SK-N-MC (cell line): ENCODE measurements around the gene SULT2B1.

Source experiments
- DNase-seq: peaks from one replicate; pipeline ENCODE4 v3.0.0-alpha.2; 2011; ENCODE audit warnings: low read depth, low spot score
- H3K27ac ChIP-seq: fragments of 200-600 bp; sonication (generic); 2 replicates; pipeline ENCODE4 v1.5.1; 2016; ENCODE audit warnings: mixed run types
- H3K36me3 ChIP-seq: fragments of 200-600 bp; sonication (generic); 2 replicates; pipeline ENCODE4 v1.6.1; 2017; ENCODE audit warnings: antibody characterized with exemption, low read length, mixed read lengths; ENCODE audit not compliant: insufficient read depth
- H3K4me3 ChIP-seq: fragments of 200-600 bp; sonication (generic); 2 replicates; pipeline ENCODE4 v1.5.1; 2016
- H3K9ac ChIP-seq: fragments of 200-600 bp; sonication (generic); 2 replicates; pipeline ENCODE4 v1.8.0; 2017; ENCODE audit warnings: mixed run types, mixed read lengths; ENCODE audit not compliant: insufficient read length
- H3K9me3 ChIP-seq: fragments of 200-600 bp; sonication (generic); 2 replicates; pipeline ENCODE4 v1.6.1; 2017; ENCODE audit warnings: low read depth, mild to moderate bottlenecking, antibody characterized with exemption, low read length, moderate library complexity, mixed read lengths
- EZH2 ChIP-seq: fragments of 200-600 bp; sonication (generic); IDR thresholded peaks from one replicate; pipeline ENCODE4 v1.6.1; 2017; ENCODE audit warnings: antibody characterized with exemption
- FOXP2 ChIP-seq: optimal IDR thresholded peaks from 2 replicates; pipeline ENCODE3; 2011; ENCODE audit warnings: mild to moderate bottlenecking, moderate library complexity; ENCODE audit not compliant: insufficient read depth; ENCODE audit errors: extremely low read length, control extremely low read depth
- POLR2AphosphoS5 ChIP-seq: IDR thresholded peaks from 2 replicates; pipeline ENCODE4 v1.6.1; 2012; ENCODE audit warnings: mild to moderate bottlenecking, low read depth, low read length, borderline replicate concordance

The SULT2B1 gene

DNA sequence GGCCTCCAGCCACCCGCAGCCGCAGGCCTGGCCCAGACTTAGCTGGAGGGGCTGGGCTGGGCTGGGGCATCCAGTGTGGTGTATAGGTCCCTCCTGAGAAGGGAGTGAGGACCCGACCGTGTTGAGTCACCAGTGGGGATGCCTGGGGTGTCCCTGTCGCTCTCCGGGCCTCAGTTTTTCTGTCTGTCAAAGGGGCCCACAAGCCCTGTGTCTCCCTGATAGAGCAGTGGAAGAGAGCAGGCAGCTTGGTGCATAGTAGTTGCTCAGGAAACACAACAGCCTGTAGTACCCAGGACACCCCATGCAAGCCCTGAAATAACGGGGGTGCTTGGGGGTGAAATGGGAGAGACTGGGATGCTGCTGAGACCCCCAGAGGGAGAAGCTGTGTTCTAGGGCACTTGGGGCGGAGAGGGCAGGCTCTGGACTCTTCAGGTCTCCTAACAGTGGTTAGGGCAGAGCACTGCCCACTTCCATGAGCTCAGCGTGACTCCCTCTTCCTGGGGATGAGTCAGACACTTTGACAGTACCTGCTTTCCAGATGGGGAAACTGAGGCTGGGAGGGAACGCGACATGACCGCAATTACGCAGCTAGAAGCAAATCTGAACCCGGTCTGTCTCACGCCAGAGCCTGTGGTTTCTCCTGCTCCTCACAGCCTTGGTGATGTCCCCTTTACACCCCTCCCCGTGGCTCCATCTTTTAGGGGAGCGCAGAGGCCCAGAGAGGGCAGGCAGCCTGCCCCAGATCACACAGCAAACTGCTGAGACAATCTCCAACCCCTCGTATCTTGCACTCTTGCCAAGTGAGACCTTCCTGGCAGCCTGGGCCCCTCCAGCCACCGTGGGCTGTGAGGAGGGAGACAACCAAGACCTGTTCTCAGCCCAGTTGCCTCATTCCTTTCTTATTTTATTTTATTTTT lies 692 bp downstream of the SULT2B1 start:
- H3K9me3 ChIP-seq: no peaks in the 10 kb centered on the region
- H3K4me3 ChIP-seq: no peak overlapping the region
- H3K27ac ChIP-seq: no peak overlapping the region
- H3K9ac ChIP-seq: no peak overlapping the region
- TF ChIP-seq EZH2 (no peak), FOXP2 (no peak), POLR2AphosphoS5 (no peak)
- H3K36me3 ChIP-seq: no peaks in the 10 kb centered on the region
- no peak for DNase-seq

GRCh38 chr19:48553676-48554384 lies 1.9 kb downstream of the SULT2B1 start:
- H3K4me3 ChIP-seq: no peak overlapping the region
- H3K9me3 ChIP-seq: no peaks in the 10 kb centered on the region
- H3K9ac ChIP-seq: no peak overlapping the region
- no peak overlapping the region for H3K27ac ChIP-seq
- no peaks in the 10 kb centered on the region for H3K36me3 ChIP-seq
- TF ChIP-seq EZH2 (no peak), FOXP2 (no peak), POLR2AphosphoS5 (no peak)
- no peak for DNase-seq

DNA sequence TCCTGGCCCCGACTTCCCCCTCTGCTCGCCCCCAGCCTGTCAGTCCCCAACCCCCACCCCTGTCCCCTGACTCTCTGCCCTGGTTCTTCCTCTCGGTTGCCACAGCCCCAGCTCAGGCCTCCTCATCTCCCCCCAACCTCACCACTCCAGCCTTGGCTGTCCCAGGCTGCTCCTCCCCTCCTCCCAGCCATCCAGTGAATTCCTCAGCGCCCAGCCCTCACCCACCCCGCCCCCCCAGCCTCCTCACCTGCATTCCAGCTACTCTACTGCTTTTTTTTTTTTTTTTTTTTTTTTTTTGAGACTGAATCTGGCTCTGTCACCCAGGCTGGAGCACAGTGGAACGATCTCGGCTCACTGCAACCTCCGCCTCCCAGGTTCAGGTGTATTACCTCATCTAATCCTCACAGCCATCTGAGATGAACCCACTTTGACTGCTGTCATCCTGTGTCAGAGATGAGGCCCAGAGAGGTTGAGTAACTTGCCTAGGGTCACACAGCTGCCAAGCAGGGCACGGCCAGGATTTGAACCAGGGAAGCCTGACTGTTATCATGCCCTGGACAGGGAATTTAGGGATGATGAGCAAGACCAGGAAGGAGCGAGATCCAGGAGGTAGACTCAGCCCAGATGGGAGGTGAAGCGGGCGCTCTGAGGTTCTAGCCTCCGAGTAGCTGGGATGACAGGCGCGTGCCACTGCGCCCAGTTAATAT lies 2.6 kb downstream of the SULT2B1 start:
- Histone ChIP-seq H3K9ac (no peak overlapping the region), H3K4me3 (no peak overlapping the region), H3K9me3 (no peaks in the 10 kb centered on the region), H3K27ac (no peak overlapping the region), H3K36me3 (no peaks in the 10 kb centered on the region)
- no peak for DNase-seq
- TF ChIP-seq POLR2AphosphoS5 (no peak), EZH2 (no peak), FOXP2 (no peak)

DNA sequence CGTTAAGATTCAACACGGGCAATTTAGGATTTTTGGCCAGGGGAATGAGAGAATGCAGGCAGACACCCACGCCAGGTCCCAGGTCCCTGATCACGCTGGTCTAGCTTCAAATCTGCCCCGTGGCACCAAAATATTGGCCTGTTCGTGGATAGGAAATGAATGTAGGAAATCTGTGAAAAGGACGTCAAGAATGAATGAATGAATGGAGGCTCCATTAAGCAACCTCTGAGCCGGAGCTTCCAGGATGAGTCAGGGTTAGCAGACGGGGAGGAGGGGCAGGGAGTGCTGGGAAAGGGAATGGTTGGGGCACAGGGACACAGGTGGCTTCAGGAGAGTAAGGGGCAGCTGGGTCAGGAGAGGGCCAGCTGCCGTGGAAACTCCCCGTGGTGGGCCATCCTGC lies 4.2 kb downstream of the SULT2B1 start:
- no peaks in the 10 kb centered on the region for H3K9me3 ChIP-seq
- no peak for DNase-seq

GRCh38 chr19:48556825-48557224 lies 4.9 kb downstream of the SULT2B1 start:
- no peak overlapping the region for H3K9ac ChIP-seq
- H3K36me3 ChIP-seq: no peaks in the 10 kb centered on the region
- no peak overlapping the region for H3K4me3 ChIP-seq
- no peaks in the 10 kb centered on the region for H3K9me3 ChIP-seq
- no peak for TF ChIP-seq POLR2AphosphoS5
- no peak for TF ChIP-seq EZH2
- no peak for TF ChIP-seq FOXP2
- no peak overlapping the region for H3K27ac ChIP-seq
- DNase-seq: no peak

More for the DNA sequence above, 4.2 kb downstream of the SULT2B1 start:
- H3K36me3 ChIP-seq: no peaks in the 10 kb centered on the region
- TF ChIP-seq EZH2 (no peak), FOXP2 (no peak), POLR2AphosphoS5 (no peak)
- no peak overlapping the region for H3K27ac ChIP-seq
- no peak overlapping the region for H3K4me3 ChIP-seq
- no peak overlapping the region for H3K9ac ChIP-seq

DNA sequence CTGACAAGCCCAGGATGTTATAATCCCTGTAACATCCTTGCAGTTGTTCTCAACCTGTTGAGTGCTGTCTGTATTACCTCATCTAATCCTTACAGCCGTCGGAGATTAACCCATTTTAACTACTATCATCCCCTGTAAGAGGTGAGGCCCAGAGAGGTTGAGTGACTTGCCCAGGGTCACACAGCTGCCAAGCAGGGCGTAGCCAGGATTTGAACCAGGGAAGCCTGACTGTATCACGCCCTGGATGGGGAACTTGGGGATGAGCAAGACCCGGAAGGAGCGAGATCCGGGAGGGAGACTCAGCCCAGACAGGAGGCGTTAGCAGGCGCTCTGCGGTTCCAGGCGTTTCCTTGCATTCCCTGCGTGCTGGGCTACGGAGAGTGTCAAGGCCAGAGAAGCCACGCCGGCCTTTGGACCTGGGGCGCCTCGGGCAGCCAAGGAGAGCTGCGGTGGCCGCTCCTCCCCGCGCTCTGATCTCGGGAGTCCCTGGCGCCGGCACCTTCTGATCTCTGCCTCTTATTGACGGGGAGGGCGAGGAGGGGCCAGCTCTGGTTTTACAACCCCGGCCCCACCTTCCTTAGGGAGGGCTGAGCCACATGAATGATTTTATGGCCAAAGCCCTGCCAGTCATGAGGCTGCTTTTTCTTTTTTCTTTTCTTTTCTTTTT lies 6.2 kb downstream of the SULT2B1 start:
- H3K9me3 ChIP-seq: no peaks in the 10 kb centered on the region
- no peak overlapping the region for H3K9ac ChIP-seq
- TF ChIP-seq POLR2AphosphoS5 (no peak), EZH2 (no peak), FOXP2 (no peak)
- no peaks in the 10 kb centered on the region for H3K36me3 ChIP-seq
- DNase-seq: no peak
- H3K4me3 ChIP-seq: no peak overlapping the region
- H3K27ac ChIP-seq: no peak overlapping the region

DNA sequence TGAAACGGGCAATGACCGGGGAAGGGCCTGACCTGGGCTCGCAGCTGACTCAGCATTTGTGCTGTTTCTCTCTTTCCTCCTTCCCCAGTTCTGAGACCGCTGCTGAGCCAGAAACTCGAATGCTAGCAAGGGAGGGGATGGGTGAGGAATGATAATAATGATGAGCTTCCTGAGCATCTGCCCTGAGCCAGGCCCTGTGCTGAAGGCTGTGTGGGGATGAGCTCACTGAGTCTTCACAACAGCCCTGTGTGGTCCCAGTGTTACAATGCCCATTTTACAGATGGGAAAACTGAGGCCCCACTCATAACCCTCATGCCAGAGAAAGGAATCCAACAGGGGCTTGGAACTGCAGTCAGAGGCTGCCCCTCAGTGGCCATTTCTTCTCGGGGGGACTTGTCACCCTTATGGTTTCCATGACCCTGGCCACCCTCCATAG lies 8.1 kb downstream of the SULT2B1 start:
- Histone ChIP-seq H3K4me3 (no peak overlapping the region), H3K27ac (no peak overlapping the region), H3K36me3 (no peaks in the 10 kb centered on the region), H3K9me3 (no peaks in the 10 kb centered on the region), H3K9ac (no peak overlapping the region)
- no peak for DNase-seq
- no peak for TF ChIP-seq FOXP2

- Histone ChIP-seq H3K36me3 (no peaks in the 10 kb centered on the region), H3K9me3 (no peaks in the 10 kb centered on the region), H3K4me3 (no peak overlapping the region), H3K27ac (no peak overlapping the region), H3K9ac (no peak overlapping the region)
- TF ChIP-seq FOXP2 (no peak), EZH2 (no peak), POLR2AphosphoS5 (no peak)
- DNase-seq: no peak
These were observed 9.4 kb downstream of the SULT2B1 start for GRCh38 chr19:48561412-48561811.
